A673 (cell line): Measurements from ENCODE around the gene TSPAN13. TPM values are rescaled to one million over a fixed set of nuclear protein-coding genes. Genes with fewer than 3 reads are reported as not detected.
"Not testable (repeated sequence)": the region's sequence is repeated elsewhere in the genome, so short reads cannot be mapped to it uniquely, and the experiment has no call there.

Experiments used
- BruUV-seq: library from RNA; stranded (reverse); fragments of 400-500 nt; replicated peaks from 2 replicates; lab custom pipeline; 2021; lab: Mats Ljungman, UMichigan
- CTCF ChIA-PET: fragments of 300-600 bp; sonication (Branson Sonifier 250); formaldehyde crosslinking; loops from one replicate; lab custom pipeline; 2022; ENCODE audit warnings: antibody characterized with exemption; lab: Charles Lee
- POLR2A ChIA-PET: fragments of 300-600 bp; sonication (Branson Sonifier 250); formaldehyde crosslinking; loops from one replicate; lab custom pipeline; 2022; ENCODE audit warnings: antibody characterized with exemption; ENCODE audit not compliant: low non-redundant PET; lab: Charles Lee
- DNase-seq: peaks from one replicate; pipeline ENCODE4 v3.0.0-alpha.2; 2015; ENCODE audit warnings: low spot score
- H3K27ac ChIP-seq: fragments of 200-600 bp; sonication (generic); 2 replicates; pipeline ENCODE4 v1.5.1; 2016; ENCODE audit warnings: mixed run types, low read depth, mild to moderate bottlenecking, mixed read lengths, antibody characterized with exemption, low read length; ENCODE audit not compliant: poor library complexity, severe bottlenecking
- H3K27me3 ChIP-seq: fragments of 200-600 bp; sonication (generic); replicated peaks from 2 replicates; pipeline ENCODE4 v1.6.1; 2017; ENCODE audit warnings: mixed run types, low read depth, mild to moderate bottlenecking, mixed read lengths, antibody characterized with exemption, low read length; ENCODE audit not compliant: insufficient read depth, poor library complexity
- H3K36me3 ChIP-seq: fragments of 200-600 bp; sonication (generic); 2 replicates; pipeline ENCODE4 v1.6.1; 2016; ENCODE audit warnings: mixed run types, mild to moderate bottlenecking, mixed read lengths, antibody characterized with exemption, low read length; ENCODE audit not compliant: insufficient read depth, poor library complexity, severe bottlenecking
- H3K4me1 ChIP-seq: fragments of 200-600 bp; sonication (generic); 2 replicates; pipeline ENCODE4 v1.6.1; 2017; ENCODE audit warnings: mixed run types, mild to moderate bottlenecking, mixed read lengths, antibody characterized with exemption, low read length; ENCODE audit not compliant: insufficient read depth, poor library complexity, severe bottlenecking
- H3K4me3 ChIP-seq: fragments of 200-600 bp; sonication (generic); 2 replicates; pipeline ENCODE4 v1.5.1; 2016; ENCODE audit warnings: low read depth, mixed run types, mild to moderate bottlenecking, mixed read lengths, low read length; ENCODE audit not compliant: poor library complexity, severe bottlenecking
- H3K9me3 ChIP-seq: fragments of 200-600 bp; sonication (generic); 2 replicates; pipeline ENCODE4 v1.6.1; 2016; ENCODE audit warnings: mixed run types, low read depth, mild to moderate bottlenecking, mixed read lengths, antibody characterized with exemption, low read length; ENCODE audit not compliant: poor library complexity, severe bottlenecking
- EZH2 ChIP-seq: fragments of 200-600 bp; sonication (generic); IDR thresholded peaks from 2 replicates; pipeline ENCODE4 v1.6.1; 2017; ENCODE audit warnings: borderline replicate concordance, low read depth, mild to moderate bottlenecking, mixed read lengths, antibody characterized with exemption, low read length; ENCODE audit not compliant: poor library complexity, severe bottlenecking
- intact Hi-C: fragments of 100-400 bp; cut with micrococcal nuclease; formaldehyde crosslinking; loops from one replicate; pipeline ENCODE4 v1.10.0; 2022; ENCODE audit not compliant: unreplicated experiment
- total RNA-seq: library from RNA; stranded (reverse); gene quantifications from 2 replicates; pipeline ENCODE4 v1.2.3, GENCODE V29; 2021
- TF ChIP-seq, protein P1 (sequence below): fragments of 300-800, 200-600 bp; sonication (generic); conservative IDR thresholded peaks from 2 replicates; pipeline ENCODE4 v1.5.1; 2017; ENCODE audit warnings: low read depth, mild to moderate bottlenecking, antibody characterized with exemption, low read length, moderate library complexity, mixed read lengths

The TSPAN13 gene
- total RNA-seq, 1 experiment from 2014 or later: 157 TPM

DNA sequence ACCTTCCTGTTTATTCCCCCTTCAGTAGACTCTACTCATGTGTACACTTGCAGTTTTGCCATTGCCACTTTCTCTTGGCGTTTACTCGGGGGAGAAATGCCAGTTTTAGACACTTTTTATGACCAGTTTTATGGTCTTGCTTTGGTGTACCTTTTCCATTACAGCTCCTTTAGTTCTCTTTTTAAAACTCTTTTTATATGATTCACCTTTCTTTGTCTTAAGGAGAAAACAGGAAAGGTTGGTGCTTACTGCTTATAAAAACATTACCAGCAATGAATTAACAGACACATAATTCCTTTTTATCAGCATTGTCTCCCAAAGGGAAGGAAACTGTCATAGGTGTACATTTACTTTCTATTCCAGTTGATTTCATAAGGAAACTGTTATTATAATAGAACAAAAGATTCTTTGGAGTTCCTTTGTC is 11.9 kb downstream of the TSPAN13 start:
- intact Hi-C loops: no loop called here
- Histone ChIP-seq H3K36me3 (peaks cover 6% of the 10 kb centered on the region), H3K4me3 (no peak overlapping the region), H3K27me3 (no peaks in the 10 kb centered on the region), H3K9me3 (peaks cover 4% of the 10 kb centered on the region), H3K27ac (no peak overlapping the region), H3K4me1 (peaks cover 14% of the 10 kb centered on the region)
- CTCF ChIA-PET: no interaction called here
- no peak for TF ChIP-seq EZH2
- TF ChIP-seq, protein P1, sequence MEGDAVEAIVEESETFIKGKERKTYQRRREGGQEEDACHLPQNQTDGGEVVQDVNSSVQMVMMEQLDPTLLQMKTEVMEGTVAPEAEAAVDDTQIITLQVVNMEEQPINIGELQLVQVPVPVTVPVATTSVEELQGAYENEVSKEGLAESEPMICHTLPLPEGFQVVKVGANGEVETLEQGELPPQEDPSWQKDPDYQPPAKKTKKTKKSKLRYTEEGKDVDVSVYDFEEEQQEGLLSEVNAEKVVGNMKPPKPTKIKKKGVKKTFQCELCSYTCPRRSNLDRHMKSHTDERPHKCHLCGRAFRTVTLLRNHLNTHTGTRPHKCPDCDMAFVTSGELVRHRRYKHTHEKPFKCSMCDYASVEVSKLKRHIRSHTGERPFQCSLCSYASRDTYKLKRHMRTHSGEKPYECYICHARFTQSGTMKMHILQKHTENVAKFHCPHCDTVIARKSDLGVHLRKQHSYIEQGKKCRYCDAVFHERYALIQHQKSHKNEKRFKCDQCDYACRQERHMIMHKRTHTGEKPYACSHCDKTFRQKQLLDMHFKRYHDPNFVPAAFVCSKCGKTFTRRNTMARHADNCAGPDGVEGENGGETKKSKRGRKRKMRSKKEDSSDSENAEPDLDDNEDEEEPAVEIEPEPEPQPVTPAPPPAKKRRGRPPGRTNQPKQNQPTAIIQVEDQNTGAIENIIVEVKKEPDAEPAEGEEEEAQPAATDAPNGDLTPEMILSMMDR: no peak
- no TSS peak for BruUV-seq
- POLR2A ChIA-PET: no interaction called here
- DNase-seq: no peak

DNA sequence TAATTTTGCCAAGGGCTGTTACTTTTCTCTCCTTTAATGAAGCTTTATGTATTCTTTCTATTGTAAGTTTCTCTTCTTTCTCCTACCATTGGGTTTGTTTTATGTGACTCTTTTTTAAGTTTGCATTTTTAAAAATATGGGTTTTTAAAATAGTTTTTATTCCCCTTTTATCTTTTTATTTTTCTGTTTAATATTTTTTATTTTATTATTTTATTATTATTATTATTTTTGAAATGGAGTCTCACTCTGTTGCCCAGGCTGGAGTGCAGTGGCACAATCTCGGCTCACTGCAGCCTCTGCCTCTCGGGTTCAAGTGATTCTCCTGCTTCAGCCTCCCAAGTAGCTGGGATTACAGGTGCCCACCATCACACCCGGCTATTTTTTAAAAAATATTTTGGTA is 16.4 kb downstream of the TSPAN13 start:
- CTCF ChIA-PET, intact Hi-C loops, H3K36me3 ChIP-seq, H3K27me3 ChIP-seq, BruUV-seq, H3K27ac ChIP-seq, H3K9me3 ChIP-seq, H3K4me3 ChIP-seq, DNase-seq: not testable (repeated sequence)
- peaks cover 38% of the 10 kb centered on the region for H3K4me1 ChIP-seq
- POLR2A ChIA-PET: interaction anchor here (0.6 kb wide), 1 partner anchor 31 kb away, joined by 3 read pairs; no protein-coding TSS in a partner anchor

DNA sequence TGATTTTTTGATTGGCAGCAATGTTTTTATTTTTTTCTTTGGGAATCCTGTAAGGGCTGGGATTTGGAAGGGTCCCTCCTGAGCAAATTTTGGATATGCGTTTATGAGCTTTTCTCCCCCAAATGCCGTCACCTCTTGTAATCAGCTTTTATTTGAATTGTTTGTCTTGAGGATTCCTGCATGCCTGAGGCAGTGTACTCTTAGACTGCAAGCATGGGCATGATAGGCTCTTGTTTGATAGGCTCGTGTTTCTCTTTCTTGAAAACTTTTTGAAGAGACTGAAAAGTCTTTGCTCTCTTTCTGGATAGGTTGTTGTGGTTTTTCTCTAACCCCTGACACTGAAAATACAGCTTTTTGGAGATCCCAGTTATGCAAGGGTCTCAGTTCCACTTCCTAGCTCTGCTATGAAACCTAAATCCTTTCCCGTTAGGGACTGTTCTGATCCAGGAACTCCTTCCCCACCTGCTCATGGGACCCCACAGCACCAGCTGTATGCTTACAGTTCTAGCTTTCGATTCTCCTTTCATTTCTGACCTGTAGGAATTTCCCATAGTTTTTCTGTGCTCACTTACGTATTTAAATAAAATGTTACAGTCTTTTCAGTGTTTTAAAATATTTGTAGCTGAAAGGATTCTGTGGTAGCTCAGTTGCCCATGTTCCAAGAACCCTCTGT is 17.2 kb downstream of the TSPAN13 start:
- DNase-seq: no peak
- Histone ChIP-seq H3K36me3 (peaks cover 6% of the 10 kb centered on the region), H3K27ac (peak overlapping the region; percentile 31), H3K9me3 (peaks cover 4% of the 10 kb centered on the region), H3K4me3 (no peak overlapping the region), H3K4me1 (peaks cover 40% of the 10 kb centered on the region), H3K27me3 (no peaks in the 10 kb centered on the region)
- TF ChIP-seq EZH2: no peak
- TF ChIP-seq, protein P1: no peak
- intact Hi-C loops: no loop called here
- no TSS peak for BruUV-seq
- POLR2A ChIA-PET: no interaction called here
- CTCF ChIA-PET: no interaction called here

DNA sequence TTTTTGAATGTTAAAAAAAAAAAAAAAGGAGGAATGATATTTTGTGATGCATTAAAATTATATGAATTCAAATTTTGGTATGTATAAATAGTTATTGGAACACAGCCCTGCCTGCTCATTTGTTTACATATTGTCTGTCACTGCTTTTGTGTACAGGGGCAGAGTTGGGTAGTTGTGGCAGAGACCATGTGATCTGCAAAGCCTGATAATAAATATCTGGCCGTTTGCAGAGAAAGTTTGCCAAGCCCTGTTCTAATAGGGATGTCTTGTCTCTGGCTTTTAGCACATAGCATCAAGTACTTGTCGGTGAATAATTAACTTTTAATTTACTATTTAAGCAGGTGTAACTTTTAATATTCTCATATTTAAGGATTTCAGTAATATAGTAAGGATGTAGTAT is 19.8 kb downstream of the TSPAN13 start:
- peaks cover 3% of the 10 kb centered on the region for H3K36me3 ChIP-seq
- peaks cover 50% of the 10 kb centered on the region for H3K4me1 ChIP-seq
- no peak overlapping the region for H3K4me3 ChIP-seq
- no peak for TF ChIP-seq EZH2
- TF ChIP-seq, protein P1: no peak
- intact Hi-C loops: no loop called here
- BruUV-seq: no TSS peak
- CTCF ChIA-PET: no interaction called here
- H3K9me3 ChIP-seq: peaks cover under 1% of the 10 kb centered on the region
- no peak for DNase-seq
- no peak overlapping the region for H3K27ac ChIP-seq
- no peaks in the 10 kb centered on the region for H3K27me3 ChIP-seq
- POLR2A ChIA-PET: no interaction called here
